Subcutaneous adipose tissue (tissue), 4 donors: ENCODE measurements around the gene ASIP. TPM values are rescaled to one million over a fixed set of nuclear protein-coding genes. Genes with fewer than 3 reads are reported as not detected.

Source experiments
- CTCF ChIP-seq: fragments of 450-650 bp; IDR thresholded peaks from one replicate; pipeline ENCODE4 v1.5.1; 2016; ENCODE audit warnings: low read depth, mild to moderate bottlenecking, control low read depth, antibody characterized with exemption, moderate library complexity
- total RNA-seq, 4 donors: library from RNA; depleted of rRNA; stranded (reverse); fragments of >200 nt; gene quantifications; one replicate each; pipeline ENCODE4 v1.1.0, GENCODE V29; 2016

Gene ASIP
- total RNA-seq, 4 donors from 2014 or later, result 1.2 TPM; not detected in 3

- TF ChIP-seq CTCF, result no peak
Observed at GRCh38 chr20:34293589-34293988, 52.4 kb downstream of the ASIP start.

- TF ChIP-seq CTCF, result no peak
Observed at GRCh38 chr20:34294563-34294962, 53.3 kb downstream of the ASIP start.

- TF ChIP-seq CTCF, result no peak
Observed at GRCh38 chr20:34295284-34295683, 54.1 kb downstream of the ASIP start.

- TF ChIP-seq CTCF, result no peak
Observed at GRCh38 chr20:34296468-34296867, 55.2 kb downstream of the ASIP start.

GRCh38 chr20:34299556-34300255 lies 58.5 kb downstream of the ASIP start:
- TF ChIP-seq CTCF, result no peak

GRCh38 chr20:34300256-34300806 lies 59.1 kb downstream of the ASIP start:
- TF ChIP-seq CTCF, result no peak

- TF ChIP-seq CTCF, result no peak
Observed at GRCh38 chr20:34300809-34301586, 59.8 kb downstream of the ASIP start.
